Measurements from ENCODE around the gene TFEB. TPM values are rescaled to one million over a fixed set of nuclear protein-coding genes. Genes with fewer than 3 reads are reported as not detected.

TFEB gene
- total and polyA plus RNA-seq, 2 of the 8 experiments (the other 6 are each of a cell fraction or from before 2014, with no cell fraction given): 2.3 to 6.7 TPM

- H3K9ac ChIP-seq (replicated peaks in 1 of 4; ENCODE audit: extremely low read depth in 1 of 4, low read depth in 3 of 4, low read length in 3 of 4): no peak overlapping the region
- no peak overlapping the region for H3K23ac ChIP-seq (ENCODE audit: insufficient read length)
- DNase-seq (ENCODE audit: low read depth in 1 of 2, low spot score in 2 of 2) (no peak), FAIRE-seq (no peak)
- H3K79me1 ChIP-seq (ENCODE audit: low read depth, low read length): 0 out of 2 replicates have a peak, but pooled peaks cover 2% of the 10 kb centered on the region
- peaks cover 0 to 4% of the 10 kb centered on the region in 2 experiments for H4K20me1 ChIP-seq (replicated peaks in 1 of 2; ENCODE audit: control insufficient read depth in 1 of 2, insufficient read depth in 2 of 2, low read length in 2 of 2)
- no peak overlapping the region for H2AK5ac ChIP-seq (ENCODE audit: low read depth, low read length)
- H2AFZ ChIP-seq (ENCODE audit: low read length): no peak overlapping the region
- H3K18ac ChIP-seq (ENCODE audit: extremely low read depth, low read length): no peak overlapping the region
- H4K5ac ChIP-seq (ENCODE audit: insufficient read length, low read depth, low read length): no peak overlapping the region
- ChIA-PET POLR2A (ENCODE audit: partially characterized antibody) (interaction anchor here (3.0 kb wide), 1 partner anchor 8 kb away, joined by 9 read pairs; no protein-coding TSS in a partner anchor), CTCF (ENCODE audit: partially characterized antibody) (interaction anchor here (0.7 to 12.5 kb wide), 7 partner anchors 8 to 341 kb away, joined by 3 to 181 read pairs (median 3); partner anchors contain the start of gene TFEB)
- H3K4me2 ChIP-seq (ENCODE audit: insufficient read depth in 1 of 2, low read depth in 2 of 2, low read length in 2 of 2): no peak overlapping the region
- no peak overlapping the region for H4K8ac ChIP-seq (ENCODE audit: extremely low read depth, insufficient read depth, low read length)
- H3K9me3 ChIP-seq (ENCODE audit: insufficient read depth in 2 of 2, low read depth in 1 of 2, low read length in 1 of 2): no peaks in the 10 kb centered on the region
- no peaks in the 10 kb centered on the region for H3K36me3 ChIP-seq (ENCODE audit: control insufficient read depth in 2 of 4, insufficient read depth in 4 of 4, low read length in 3 of 4)
- WGBS, 2 experiments (ENCODE audit: extremely low coverage in 1 of 2, insufficient coverage in 1 of 2, insufficient read length in 1 of 2, insufficient replicate concordance in 2 of 2, low coverage in 1 of 2, low lambda C conversion rate in 2 of 2, missing lambda C conversion rate in 1 of 2): 82% methylated on average over 2 of the region's 2 CpGs; no CpG with 5 or more reads in 1 of the 2 experiments
- no peak overlapping the region for H2BK20ac ChIP-seq (ENCODE audit: low read length)
- no peak overlapping the region for H2BK120ac ChIP-seq (replicated peaks; ENCODE audit: low read depth, low read length)
- no peak overlapping the region for H3K56ac ChIP-seq (replicated peaks; ENCODE audit: insufficient read length, low read depth, low read length)
- H4K91ac ChIP-seq (replicated peaks; ENCODE audit: insufficient read length, low read length): no peak overlapping the region
- no peak overlapping the region for H3K27ac ChIP-seq (ENCODE audit: low read depth, low read length)
- H3K14ac ChIP-seq (ENCODE audit: insufficient read length): no peak overlapping the region
- H3K4ac ChIP-seq (replicated peaks; ENCODE audit: insufficient read length, low read depth, low read length): no peak overlapping the region
- H3K79me2 ChIP-seq (ENCODE audit: control insufficient read depth in 1 of 2, insufficient read depth in 2 of 2, low read length in 2 of 2): no peaks in the 10 kb centered on the region
- H3K27me3 ChIP-seq (replicated peaks in 1 of 4; ENCODE audit: control insufficient read depth in 3 of 4, extremely low read depth in 1 of 4, insufficient read depth in 3 of 4, low read length in 3 of 4): no peaks in the 10 kb centered on the region
- H2BK5ac ChIP-seq (ENCODE audit: low read depth, low read length): no peak overlapping the region
- peaks cover 4% of the 10 kb centered on the region; the same call in 1 of the 2 replicates for H3K23me2 ChIP-seq (ENCODE audit: low read depth, low read length)
- no peak overlapping the region for H2BK15ac ChIP-seq (ENCODE audit: low read length)
- peaks cover 0 to 11% (median 3%) of the 10 kb centered on the region in 4 experiments; a peak in 4 of 7 replicates for H3K4me1 ChIP-seq (replicated peaks in 1 of 4; ENCODE audit: control insufficient read depth in 3 of 4, insufficient read depth in 4 of 4, low read length in 3 of 4)
- H3K4me3 ChIP-seq (ENCODE audit: extremely low read depth in 1 of 4, insufficient read depth in 2 of 4, low read depth in 3 of 4, low read length in 4 of 4): no peak overlapping the region
- H2BK12ac ChIP-seq (ENCODE audit: low read depth, low read length): no peak overlapping the region
- TF ChIP-seq TEAD4 (IDR thresholded peaks at IDR 0.05; ENCODE audit: low read depth, low read length): no peak
- TF ChIP-seq SAP30 (IDR thresholded peaks at IDR 0.05; ENCODE audit: insufficient read depth, insufficient replicate concordance, low read length): no peak
- no peak for TF ChIP-seq NRF1 (IDR thresholded peaks at IDR 0.05; ENCODE audit: low read depth, low read length)
- no peak for TF ChIP-seq CHD1 (IDR thresholded peaks at IDR 0.05; ENCODE audit: low read depth, low read length)
- TF ChIP-seq, protein P1, sequence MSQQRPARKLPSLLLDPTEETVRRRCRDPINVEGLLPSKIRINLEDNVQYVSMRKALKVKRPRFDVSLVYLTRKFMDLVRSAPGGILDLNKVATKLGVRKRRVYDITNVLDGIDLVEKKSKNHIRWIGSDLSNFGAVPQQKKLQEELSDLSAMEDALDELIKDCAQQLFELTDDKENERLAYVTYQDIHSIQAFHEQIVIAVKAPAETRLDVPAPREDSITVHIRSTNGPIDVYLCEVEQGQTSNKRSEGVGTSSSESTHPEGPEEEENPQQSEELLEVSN (IDR thresholded peaks at IDR 0.05): no peak
- TF ChIP-seq CBX5 (IDR thresholded peaks at IDR 0.05; ENCODE audit: low read depth, low read length): no peak
- no peak for TF ChIP-seq CREB1 (IDR thresholded peaks at IDR 0.05)
- no peak for TF ChIP-seq SP1 (IDR thresholded peaks at IDR 0.05; ENCODE audit: low read depth, low read length)
- TF ChIP-seq MAFK (IDR thresholded peaks at IDR 0.05; ENCODE audit: low read depth, low read length): no peak
- no peak for TF ChIP-seq CEBPB (IDR thresholded peaks at IDR 0.05; ENCODE audit: low read depth, low read length)
- no peak for TF ChIP-seq KDM1A (IDR thresholded peaks at IDR 0.05; ENCODE audit: borderline replicate concordance, low read length)
- no peak for TF ChIP-seq ASH2L (IDR thresholded peaks at IDR 0.05; ENCODE audit: low read length)
- no peak for TF ChIP-seq SIN3A (conservative IDR thresholded peaks at IDR 0.05 in 1 of 2, IDR thresholded peaks at IDR 0.05 in 1 of 2; ENCODE audit: low read depth in 1 of 2, low read length in 2 of 2)
- TF ChIP-seq CBX8 (IDR thresholded peaks at IDR 0.05; ENCODE audit: borderline replicate concordance, low read depth, low read length): no peak
- no peak for TF ChIP-seq KDM5A (IDR thresholded peaks at IDR 0.05; ENCODE audit: low read length)
These were observed 26.0 kb downstream of the TFEB start for GRCh38 chr6:41709375-41709774.
